Progenitor cell of endocrine pancreas (in vitro differentiated cells): ENCODE results near the gene WDR46. TPM values are rescaled to one million over a fixed set of nuclear protein-coding genes. Genes with fewer than 3 reads are reported as not detected.

Experiments
- DNase-seq: peaks from one replicate; pipeline ENCODE4 v3.0.0; 2021; ENCODE audit warnings: low spot score; ENCODE audit not compliant: unreplicated experiment
- H3K27ac Mint-ChIP-seq: 2 replicates; pipeline ENCODE4 v1.8.0; 2021; ENCODE audit warnings: mild to moderate bottlenecking, moderate library complexity, mixed read lengths
- H3K27me3 Mint-ChIP-seq: 2 replicates; pipeline ENCODE4 v1.8.0; 2021; ENCODE audit warnings: mixed read lengths
- H3K36me3 Mint-ChIP-seq: 2 replicates; pipeline ENCODE4 v1.8.0; 2022; ENCODE audit warnings: mixed read lengths; ENCODE audit not compliant: insufficient read depth
- H3K4me1 Mint-ChIP-seq: 2 replicates; pipeline ENCODE4 v1.8.0; 2021; ENCODE audit warnings: low read depth, mixed read lengths
- H3K4me3 Mint-ChIP-seq: 2 replicates; pipeline ENCODE4 v1.8.0; 2021; ENCODE audit warnings: low read depth, mild to moderate bottlenecking, moderate library complexity, mixed read lengths
- H3K9me3 Mint-ChIP-seq: 2 replicates; pipeline ENCODE4 v1.8.0; 2021; ENCODE audit warnings: low read depth, mixed read lengths
- CTCF ChIP-seq: fragments of 200-600 bp; sonication (generic); IDR thresholded peaks from one replicate; pipeline ENCODE4 v1.5.0; 2021; ENCODE audit warnings: antibody characterized with exemption, mild to moderate bottlenecking; ENCODE audit not compliant: unreplicated experiment
- total RNA-seq: library from RNA; stranded (reverse); gene quantifications from 2 replicates; pipeline ENCODE4 v1.2.1, GENCODE V29; 2021

The WDR46 gene
- total RNA-seq, 1 donor from 2014 or later: 47.5 TPM

- H3K9me3 Mint-ChIP-seq: no peaks in the 10 kb centered on the region
- no peak for DNase-seq
- peaks cover 16% of the 10 kb centered on the region for H3K4me1 Mint-ChIP-seq
- TF ChIP-seq CTCF: no peak
- no peaks in the 10 kb centered on the region for H3K27me3 Mint-ChIP-seq
- H3K27ac Mint-ChIP-seq: peak overlapping the region; percentile 91
- peaks cover 6% of the 10 kb centered on the region for H3K36me3 Mint-ChIP-seq
- H3K4me3 Mint-ChIP-seq: peak overlapping the region; percentile 100
Measured at GRCh38 chr6:33296797-33297405, 7.9 kb upstream of the WDR46 start.

- DNase-seq: no peak
- TF ChIP-seq CTCF: no peak
- H3K36me3 Mint-ChIP-seq: peaks cover 6% of the 10 kb centered on the region
- peak overlapping the region; percentile 100 for H3K4me3 Mint-ChIP-seq
- no peaks in the 10 kb centered on the region for H3K9me3 Mint-ChIP-seq
- H3K27me3 Mint-ChIP-seq: no peaks in the 10 kb centered on the region
- no peak overlapping the region for H3K27ac Mint-ChIP-seq
- H3K4me1 Mint-ChIP-seq: peaks cover 16% of the 10 kb centered on the region
Measured at GRCh38 chr6:33295621-33296369, 6.8 kb upstream of the WDR46 start.

- TF ChIP-seq CTCF: no peak
- H3K27ac Mint-ChIP-seq: peak overlapping the region; percentile 38
- no peak overlapping the region for H3K4me3 Mint-ChIP-seq
- peaks cover 22% of the 10 kb centered on the region for H3K4me1 Mint-ChIP-seq
- no peak for DNase-seq
- peaks cover 6% of the 10 kb centered on the region for H3K36me3 Mint-ChIP-seq
- H3K9me3 Mint-ChIP-seq: no peaks in the 10 kb centered on the region
- H3K27me3 Mint-ChIP-seq: no peaks in the 10 kb centered on the region
Measured at GRCh38 chr6:33294086-33294823, 5.2 kb upstream of the WDR46 start.

GRCh38 chr6:33292996-33293682 is 4.1 kb upstream of the WDR46 start:
- TF ChIP-seq CTCF: no peak
- no peaks in the 10 kb centered on the region for H3K9me3 Mint-ChIP-seq
- H3K4me3 Mint-ChIP-seq: no peak overlapping the region
- no peak for DNase-seq
- peaks cover 7% of the 10 kb centered on the region for H3K36me3 Mint-ChIP-seq
- peaks cover 27% of the 10 kb centered on the region for H3K4me1 Mint-ChIP-seq
- no peaks in the 10 kb centered on the region for H3K27me3 Mint-ChIP-seq
- H3K27ac Mint-ChIP-seq: no peak overlapping the region

GRCh38 chr6:33290459-33290858 is 1.4 kb upstream of the WDR46 start:
- no peak for DNase-seq
- Mint-ChIP-seq H3K27me3 (no peaks in the 10 kb centered on the region), H3K4me1 (peaks cover 25% of the 10 kb centered on the region), H3K4me3 (peak overlapping the region; percentile 97), H3K27ac (no peak overlapping the region), H3K36me3 (peaks cover 11% of the 10 kb centered on the region), H3K9me3 (no peaks in the 10 kb centered on the region)
- TF ChIP-seq CTCF: no peak
